SK-N-SH (cell line): ENCODE results near the gene AGFG1. TPM values are rescaled to one million over a fixed set of nuclear protein-coding genes. Genes with fewer than 3 reads are reported as not detected.

Experiments
- CTCF ChIA-PET: fragments of 300-600, 350-600 bp; formaldehyde crosslinking; extraction: SDS; loops from one replicate; lab custom pipeline; 2021; lab: Yijun Ruan, JAX
- POLR2A ChIA-PET: fragments of 350-600 bp; sonication (Branson Sonifier 250); formaldehyde crosslinking; extraction: SDS; loops from one replicate; lab custom pipeline; 2020; ENCODE audit warnings: antibody characterized with exemption, inconsistent platforms; lab: Yijun Ruan, JAX
- DNase-seq: peaks from one replicate; pipeline ENCODE4 v3.0.0; 2012
- H2AFZ ChIP-seq: fragments of 200-600 bp; sonication (generic); 2 replicates; pipeline ENCODE4 v1.8.1; 2016; ENCODE audit warnings: antibody characterized with exemption, mild to moderate bottlenecking, low read depth
- H3F3A ChIP-seq: fragments of 200-600 bp; sonication (generic); replicated peaks from 2 replicates; pipeline ENCODE3; 2016; ENCODE audit warnings: antibody characterized with exemption, mild to moderate bottlenecking; ENCODE audit not compliant: insufficient read depth
- H3K27ac ChIP-seq, 2 experiments: fragments of 200-500 bp in 1 of 2; fragments of 200-600 bp in 1 of 2; sonication (Bioruptor generic) in 1 of 2; sonication (generic), shearing (Covaris generic) in 1 of 2; 2 replicates each; pipeline versions ENCODE4 v1.5.1 to v1.6.1; 2014 to 2016; ENCODE audit warnings: low read depth in 2 of 2, inconsistent platforms in 1 of 2, low read length in 1 of 2, mild to moderate bottlenecking in 1 of 2, mixed read lengths in 1 of 2
- H3K27me3 ChIP-seq: fragments of 200-600 bp; sonication (generic), shearing (Covaris generic); 2 replicates; pipeline ENCODE4 v1.6.1; 2016; ENCODE audit warnings: mixed run types; ENCODE audit not compliant: insufficient read depth
- H3K36me3 ChIP-seq, 2 experiments: fragments of 200-500 bp in 1 of 2; fragments of 200-600 bp in 1 of 2; sonication (Bioruptor generic) in 1 of 2; sonication (generic) in 1 of 2; replicated peaks in 1 of 2; 2 replicates each; pipeline versions ENCODE3 to v1.5.1; 2014 to 2016; ENCODE audit warnings: low read length in 1 of 2, mild to moderate bottlenecking in 1 of 2; ENCODE audit not compliant: insufficient read depth in 2 of 2, control insufficient read depth in 1 of 2
- H3K4me1 ChIP-seq, 2 experiments: fragments of 200-500 bp in 1 of 2; fragments of 200-600 bp in 1 of 2; sonication (Bioruptor generic) in 1 of 2; sonication (generic), shearing (Covaris generic) in 1 of 2; 2 replicates each; pipeline versions ENCODE4 v1.5.1 to v1.6.1; 2014 to 2016; ENCODE audit warnings: low read depth in 1 of 2, low read length in 1 of 2, mixed run types in 1 of 2; ENCODE audit not compliant: insufficient read depth in 2 of 2, control insufficient read depth in 1 of 2
- H3K4me2 ChIP-seq: fragments of 200-600 bp; sonication (generic), shearing (Covaris generic); 2 replicates; pipeline ENCODE4 v1.6.1; 2017; ENCODE audit warnings: mixed run types
- H3K4me3 ChIP-seq, 2 experiments: fragments of 200-500 bp in 1 of 2; fragments of 200-600 bp in 1 of 2; sonication (Bioruptor generic) in 1 of 2; sonication (generic), shearing (Covaris generic) in 1 of 2; 2 replicates each; pipeline versions ENCODE4 v1.5.1 to v1.8.1; 2014 to 2016; ENCODE audit warnings: low read depth in 2 of 2, inconsistent platforms in 1 of 2, low read length in 1 of 2, mild to moderate bottlenecking in 1 of 2, mixed read lengths in 1 of 2, moderate library complexity in 1 of 2
- H3K79me2 ChIP-seq: fragments of 200-600 bp; sonication (generic); 2 replicates; pipeline ENCODE4 v1.8.1; 2017; ENCODE audit warnings: mild to moderate bottlenecking; ENCODE audit not compliant: insufficient read depth
- H3K9ac ChIP-seq: fragments of 200-600 bp; sonication (generic); 2 replicates; pipeline ENCODE4 v1.6.1; 2017; ENCODE audit warnings: mixed run types
- H3K9me2 ChIP-seq: fragments of 200-600 bp; sonication (generic); 2 replicates; pipeline ENCODE4 v1.6.1; 2017; ENCODE audit warnings: mixed run types
- H3K9me3 ChIP-seq: fragments of 200-600 bp; sonication (generic); 2 replicates; pipeline ENCODE4 v1.6.1; 2017; ENCODE audit warnings: mixed run types, mild to moderate bottlenecking, moderate library complexity
- H4K20me1 ChIP-seq: fragments of 200-600 bp; sonication (generic); 2 replicates; pipeline ENCODE4 v1.6.1; 2017; ENCODE audit warnings: mild to moderate bottlenecking, mixed run types; ENCODE audit not compliant: insufficient read depth
- CHD2 ChIP-seq: fragments of 150-350 bp; IDR thresholded peaks from 2 replicates; pipeline ENCODE4 v1.6.1; 2018; ENCODE audit warnings: low read length; ENCODE audit not compliant: partially characterized antibody
- EP300 ChIP-seq, 2 experiments: IDR thresholded peaks; 2 replicates each; pipeline versions ENCODE4 v1.4.0 to v1.6.1; 2012; ENCODE audit warnings: borderline replicate concordance in 1 of 2, low read depth in 1 of 2, low read length in 1 of 2
- FOSL2 ChIP-seq: IDR thresholded peaks from 2 replicates; pipeline ENCODE4 v1.4.0; 2012; ENCODE audit warnings: low read depth, mild to moderate bottlenecking, moderate library complexity, borderline replicate concordance
- FOXM1 ChIP-seq: IDR thresholded peaks from 2 replicates; pipeline ENCODE4 v1.4.0; 2012; ENCODE audit warnings: low read depth, mild to moderate bottlenecking
- GABPA ChIP-seq: IDR thresholded peaks from 2 replicates; pipeline ENCODE4 v1.4.0; 2012; ENCODE audit warnings: low read depth, mild to moderate bottlenecking
- MXI1 ChIP-seq: IDR thresholded peaks from 2 replicates; pipeline ENCODE4 v1.6.1; 2012; ENCODE audit warnings: mild to moderate bottlenecking, low read depth, low read length, improper control_type of control experiment
- NFIC ChIP-seq: IDR thresholded peaks from 2 replicates; pipeline ENCODE4 v1.4.0; 2012; ENCODE audit warnings: borderline replicate concordance
- POLR2AphosphoS5 ChIP-seq: IDR thresholded peaks from 2 replicates; pipeline ENCODE4 v1.6.1; 2012; ENCODE audit warnings: low read depth, low read length
- RAD21 ChIP-seq: IDR thresholded peaks from 2 replicates; pipeline ENCODE4 v1.6.1; 2012; ENCODE audit warnings: mild to moderate bottlenecking, low read length
- REST ChIP-seq: IDR thresholded peaks from 2 replicates; pipeline ENCODE4 v1.6.1; 2012; ENCODE audit warnings: mild to moderate bottlenecking, low read depth, low read length, moderate library complexity
- SIN3A ChIP-seq: IDR thresholded peaks from 2 replicates; pipeline ENCODE4 v1.6.1; 2012; ENCODE audit warnings: low read depth, mild to moderate bottlenecking, low read length, moderate library complexity, borderline replicate concordance
- SMC3 ChIP-seq: IDR thresholded peaks from 2 replicates; pipeline ENCODE4 v1.6.1; 2012; ENCODE audit warnings: low read depth, low read length, improper control_type of control experiment
- TAF1 ChIP-seq: IDR thresholded peaks from 2 replicates; pipeline ENCODE4 v1.6.1; 2012; ENCODE audit warnings: low read depth, mild to moderate bottlenecking, low read length, moderate library complexity, borderline replicate concordance
- TEAD4 ChIP-seq: IDR thresholded peaks from 2 replicates; pipeline ENCODE4 v1.4.0; 2012; ENCODE audit warnings: mild to moderate bottlenecking, borderline replicate concordance; ENCODE audit not compliant: insufficient read depth
- USF1 ChIP-seq: IDR thresholded peaks from 2 replicates; pipeline ENCODE4 v1.4.0; 2012; ENCODE audit warnings: low read depth, borderline replicate concordance
- WGBS: methylation state at CpG from one replicate; pipeline ENCODE4 v1.1.6; 2017; ENCODE audit warnings: low lambda C conversion rate; 5-methylcytosine and 5-hydroxymethylcytosine counted together
- polyA plus RNA-seq, 3 experiments: library from polyadenylated mRNA; depleted of rRNA; stranded (reverse); fragments of >200 nt; gene quantifications; 2 replicates each; pipeline ENCODE4 v1.2.3, GENCODE V29; 2012
- TF ChIP-seq, protein P1 (sequence below): IDR thresholded peaks from 2 replicates; pipeline ENCODE4 v1.4.0; 2012; ENCODE audit warnings: low read depth
- TF ChIP-seq, protein P2 (sequence below): IDR thresholded peaks from 2 replicates; pipeline ENCODE4 v1.4.0; 2012; ENCODE audit warnings: low read depth, borderline replicate concordance
- TF ChIP-seq, protein P3 (sequence below): IDR thresholded peaks from 2 replicates; pipeline ENCODE4; 2012
- TF ChIP-seq, protein P4 (sequence below): fragments of 200-600 bp; sonication (generic); IDR thresholded peaks from 2 replicates; pipeline ENCODE4 v1.6.1; 2017; ENCODE audit warnings: antibody characterized with exemption, mild to moderate bottlenecking, moderate library complexity

The AGFG1 gene
- polyA plus RNA-seq, 1 of the 3 experiments (the other 2 are of a cell fraction) = 42.3 TPM

DNA sequence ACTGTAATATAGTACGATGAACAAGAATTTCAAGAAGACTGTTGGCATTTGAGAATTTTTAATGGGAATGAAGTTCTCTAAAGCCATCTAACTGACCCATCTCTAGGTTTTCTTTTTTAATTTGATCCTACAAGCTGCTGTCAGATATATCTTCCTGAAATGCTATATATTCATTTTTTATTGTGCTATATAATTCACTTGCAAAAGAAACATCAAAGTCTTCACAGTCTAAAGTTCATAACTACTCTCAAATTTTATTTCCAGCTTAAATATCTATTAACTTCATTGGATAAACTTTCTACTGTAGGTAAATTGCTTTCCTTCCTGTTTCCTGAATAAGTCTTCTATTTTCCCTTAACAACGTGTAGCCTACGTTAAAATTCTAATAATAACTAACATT, 130.4 kb downstream of the AGFG1 start:
- POLR2A ChIA-PET = no interaction called here
- Histone ChIP-seq H3K27ac (no peak overlapping the region), H3K79me2 (no peaks in the 10 kb centered on the region), H3K4me3 (no peak overlapping the region), H3K36me3 (no peaks in the 10 kb centered on the region), H3K9me3 (no peaks in the 10 kb centered on the region), H2AFZ (0 out of 2 replicates have a peak overlapping the region, but pooled peaks have one; percentile 41), H4K20me1 (no peaks in the 10 kb centered on the region), H3K9me2 (no peaks in the 10 kb centered on the region), H3K4me1 (no peaks in the 10 kb centered on the region), H3F3A (no peaks in the 10 kb centered on the region), H3K9ac (no peak overlapping the region), H3K27me3 (no peaks in the 10 kb centered on the region), H3K4me2 (no peak overlapping the region)
- DNase-seq = no peak
- CTCF ChIA-PET = no interaction called here
- TF ChIP-seq FOSL2 = no peak
- TF ChIP-seq, protein P1, sequence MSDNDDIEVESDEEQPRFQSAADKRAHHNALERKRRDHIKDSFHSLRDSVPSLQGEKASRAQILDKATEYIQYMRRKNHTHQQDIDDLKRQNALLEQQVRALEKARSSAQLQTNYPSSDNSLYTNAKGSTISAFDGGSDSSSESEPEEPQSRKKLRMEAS = no peak
- no peak for TF ChIP-seq TAF1
- TF ChIP-seq RAD21 = no peak
- WGBS = 57% methylated on average over 3 of the region's 3 CpGs

DNA sequence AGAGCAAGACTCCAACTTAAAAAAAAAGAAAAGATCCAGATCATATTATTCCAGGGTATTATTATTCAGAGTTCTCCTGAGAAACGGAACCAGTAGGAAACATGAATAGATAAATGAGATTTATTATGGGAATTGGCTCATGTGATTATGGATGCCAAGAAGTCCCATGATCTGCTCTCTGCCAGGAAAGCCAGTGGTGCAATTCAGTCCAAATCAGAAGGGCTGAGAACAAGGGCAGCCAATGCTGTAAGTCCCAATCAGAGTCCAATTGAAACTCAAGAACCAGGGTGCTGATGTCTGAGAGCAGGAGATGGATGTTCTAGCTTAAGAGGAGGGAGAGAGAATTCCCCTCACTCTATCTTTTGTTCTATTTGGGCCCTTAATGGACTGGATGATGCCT, 134.5 kb downstream of the AGFG1 start:
- 55% methylated on average over 1 of the region's 1 CpG for WGBS
- TF ChIP-seq NFIC = no peak
- TF ChIP-seq CHD2 = no peak
- no peak for TF ChIP-seq GABPA
- TF ChIP-seq SIN3A = no peak
- TF ChIP-seq RAD21 = no peak
- TF ChIP-seq SMC3 = no peak
- TF ChIP-seq REST = no peak
- TF ChIP-seq, protein P2, sequence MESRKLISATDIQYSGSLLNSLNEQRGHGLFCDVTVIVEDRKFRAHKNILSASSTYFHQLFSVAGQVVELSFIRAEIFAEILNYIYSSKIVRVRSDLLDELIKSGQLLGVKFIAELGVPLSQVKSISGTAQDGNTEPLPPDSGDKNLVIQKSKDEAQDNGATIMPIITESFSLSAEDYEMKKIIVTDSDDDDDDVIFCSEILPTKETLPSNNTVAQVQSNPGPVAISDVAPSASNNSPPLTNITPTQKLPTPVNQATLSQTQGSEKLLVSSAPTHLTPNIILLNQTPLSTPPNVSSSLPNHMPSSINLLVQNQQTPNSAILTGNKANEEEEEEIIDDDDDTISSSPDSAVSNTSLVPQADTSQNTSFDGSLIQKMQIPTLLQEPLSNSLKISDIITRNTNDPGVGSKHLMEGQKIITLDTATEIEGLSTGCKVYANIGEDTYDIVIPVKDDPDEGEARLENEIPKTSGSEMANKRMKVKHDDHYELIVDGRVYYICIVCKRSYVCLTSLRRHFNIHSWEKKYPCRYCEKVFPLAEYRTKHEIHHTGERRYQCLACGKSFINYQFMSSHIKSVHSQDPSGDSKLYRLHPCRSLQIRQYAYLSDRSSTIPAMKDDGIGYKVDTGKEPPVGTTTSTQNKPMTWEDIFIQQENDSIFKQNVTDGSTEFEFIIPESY = no peak
- TF ChIP-seq, protein P3, sequence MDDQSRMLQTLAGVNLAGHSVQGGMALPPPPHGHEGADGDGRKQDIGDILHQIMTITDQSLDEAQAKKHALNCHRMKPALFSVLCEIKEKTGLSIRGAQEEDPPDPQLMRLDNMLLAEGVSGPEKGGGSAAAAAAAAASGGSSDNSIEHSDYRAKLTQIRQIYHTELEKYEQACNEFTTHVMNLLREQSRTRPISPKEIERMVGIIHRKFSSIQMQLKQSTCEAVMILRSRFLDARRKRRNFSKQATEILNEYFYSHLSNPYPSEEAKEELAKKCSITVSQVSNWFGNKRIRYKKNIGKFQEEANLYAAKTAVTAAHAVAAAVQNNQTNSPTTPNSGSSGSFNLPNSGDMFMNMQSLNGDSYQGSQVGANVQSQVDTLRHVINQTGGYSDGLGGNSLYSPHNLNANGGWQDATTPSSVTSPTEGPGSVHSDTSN = no peak
- no peak for TF ChIP-seq POLR2AphosphoS5
- TF ChIP-seq TEAD4 = no peak
- no peak for TF ChIP-seq EP300 (IDR thresholded peaks at IDR 0.05; ENCODE audit: borderline replicate concordance in 1 of 2, low read depth in 1 of 2, low read length in 1 of 2)
- no peak for TF ChIP-seq FOSL2
- TF ChIP-seq, protein P4, sequence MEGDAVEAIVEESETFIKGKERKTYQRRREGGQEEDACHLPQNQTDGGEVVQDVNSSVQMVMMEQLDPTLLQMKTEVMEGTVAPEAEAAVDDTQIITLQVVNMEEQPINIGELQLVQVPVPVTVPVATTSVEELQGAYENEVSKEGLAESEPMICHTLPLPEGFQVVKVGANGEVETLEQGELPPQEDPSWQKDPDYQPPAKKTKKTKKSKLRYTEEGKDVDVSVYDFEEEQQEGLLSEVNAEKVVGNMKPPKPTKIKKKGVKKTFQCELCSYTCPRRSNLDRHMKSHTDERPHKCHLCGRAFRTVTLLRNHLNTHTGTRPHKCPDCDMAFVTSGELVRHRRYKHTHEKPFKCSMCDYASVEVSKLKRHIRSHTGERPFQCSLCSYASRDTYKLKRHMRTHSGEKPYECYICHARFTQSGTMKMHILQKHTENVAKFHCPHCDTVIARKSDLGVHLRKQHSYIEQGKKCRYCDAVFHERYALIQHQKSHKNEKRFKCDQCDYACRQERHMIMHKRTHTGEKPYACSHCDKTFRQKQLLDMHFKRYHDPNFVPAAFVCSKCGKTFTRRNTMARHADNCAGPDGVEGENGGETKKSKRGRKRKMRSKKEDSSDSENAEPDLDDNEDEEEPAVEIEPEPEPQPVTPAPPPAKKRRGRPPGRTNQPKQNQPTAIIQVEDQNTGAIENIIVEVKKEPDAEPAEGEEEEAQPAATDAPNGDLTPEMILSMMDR = no peak
- no peak for TF ChIP-seq MXI1
- no peak for TF ChIP-seq FOXM1
- no peak for TF ChIP-seq USF1

More for the DNA sequence above, 134.5 kb downstream of the AGFG1 start:
- H3K4me1 ChIP-seq = no peaks in the 10 kb centered on the region
- H3F3A ChIP-seq = no peaks in the 10 kb centered on the region
- no peak overlapping the region for H3K27ac ChIP-seq
- H3K9me3 ChIP-seq = no peaks in the 10 kb centered on the region
- no peaks in the 10 kb centered on the region for H3K27me3 ChIP-seq
- POLR2A ChIA-PET = no interaction called here
- DNase-seq = no peak
- no peak overlapping the region for H3K4me3 ChIP-seq
- no peaks in the 10 kb centered on the region for H3K79me2 ChIP-seq
- CTCF ChIA-PET = no interaction called here
- H2AFZ ChIP-seq = no peak overlapping the region
- H3K9me2 ChIP-seq = no peaks in the 10 kb centered on the region
- no peaks in the 10 kb centered on the region for H4K20me1 ChIP-seq
- H3K36me3 ChIP-seq = no peaks in the 10 kb centered on the region
- H3K4me2 ChIP-seq = no peak overlapping the region
- H3K9ac ChIP-seq = no peak overlapping the region
